Subcutaneous adipose tissue (tissue), 4 donors: ENCODE data around the gene ZNF451. TPM values are rescaled to one million over a fixed set of nuclear protein-coding genes. Genes with fewer than 3 reads are reported as not detected.
"Not testable (repeated sequence)": the region's sequence is repeated elsewhere in the genome, so short reads cannot be mapped to it uniquely, and the experiment has no call there.

ENCODE experiments used
- total RNA-seq, 4 donors: library from RNA; depleted of rRNA; stranded (reverse); fragments of >200 nt; gene quantifications; one replicate each; pipeline ENCODE4 v1.1.0, GENCODE V29; 2016
- TF ChIP-seq, protein P1 (sequence below): fragments of 450-650 bp; IDR thresholded peaks from one replicate; pipeline ENCODE4 v1.5.1; 2016; ENCODE audit warnings: low read depth, mild to moderate bottlenecking, control low read depth, antibody characterized with exemption, moderate library complexity

ZNF451 gene, protein sequence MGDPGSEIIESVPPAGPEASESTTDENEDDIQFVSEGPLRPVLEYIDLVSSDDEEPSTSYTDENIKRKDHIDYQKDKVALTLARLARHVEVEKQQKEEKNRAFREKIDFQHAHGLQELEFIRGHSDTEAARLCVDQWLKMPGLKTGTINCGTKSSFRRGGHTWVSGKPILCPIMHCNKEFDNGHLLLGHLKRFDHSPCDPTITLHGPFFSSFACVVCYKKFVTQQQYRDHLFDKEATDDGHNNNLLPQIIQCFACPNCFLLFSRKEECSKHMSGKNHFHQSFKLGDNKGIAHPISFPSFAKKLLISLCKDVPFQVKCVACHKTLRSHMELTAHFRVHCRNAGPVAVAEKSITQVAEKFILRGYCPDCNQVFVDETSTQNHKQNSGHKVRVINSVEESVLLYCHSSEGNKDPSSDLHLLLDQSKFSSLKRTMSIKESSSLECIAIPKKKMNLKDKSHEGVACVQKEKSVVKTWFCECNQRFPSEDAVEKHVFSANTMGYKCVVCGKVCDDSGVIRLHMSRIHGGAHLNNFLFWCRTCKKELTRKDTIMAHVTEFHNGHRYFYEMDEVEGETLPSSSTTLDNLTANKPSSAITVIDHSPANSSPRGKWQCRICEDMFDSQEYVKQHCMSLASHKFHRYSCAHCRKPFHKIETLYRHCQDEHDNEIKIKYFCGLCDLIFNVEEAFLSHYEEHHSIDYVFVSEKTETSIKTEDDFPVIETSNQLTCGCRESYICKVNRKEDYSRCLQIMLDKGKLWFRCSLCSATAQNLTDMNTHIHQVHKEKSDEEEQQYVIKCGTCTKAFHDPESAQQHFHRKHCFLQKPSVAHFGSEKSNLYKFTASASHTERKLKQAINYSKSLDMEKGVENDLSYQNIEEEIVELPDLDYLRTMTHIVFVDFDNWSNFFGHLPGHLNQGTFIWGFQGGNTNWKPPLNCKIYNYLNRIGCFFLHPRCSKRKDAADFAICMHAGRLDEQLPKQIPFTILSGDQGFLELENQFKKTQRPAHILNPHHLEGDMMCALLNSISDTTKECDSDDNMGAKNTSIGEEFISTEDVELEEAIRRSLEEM
- total RNA-seq: 10 to 100 TPM; 64.3 to 83.5 (median 73.8) TPM

DNA sequence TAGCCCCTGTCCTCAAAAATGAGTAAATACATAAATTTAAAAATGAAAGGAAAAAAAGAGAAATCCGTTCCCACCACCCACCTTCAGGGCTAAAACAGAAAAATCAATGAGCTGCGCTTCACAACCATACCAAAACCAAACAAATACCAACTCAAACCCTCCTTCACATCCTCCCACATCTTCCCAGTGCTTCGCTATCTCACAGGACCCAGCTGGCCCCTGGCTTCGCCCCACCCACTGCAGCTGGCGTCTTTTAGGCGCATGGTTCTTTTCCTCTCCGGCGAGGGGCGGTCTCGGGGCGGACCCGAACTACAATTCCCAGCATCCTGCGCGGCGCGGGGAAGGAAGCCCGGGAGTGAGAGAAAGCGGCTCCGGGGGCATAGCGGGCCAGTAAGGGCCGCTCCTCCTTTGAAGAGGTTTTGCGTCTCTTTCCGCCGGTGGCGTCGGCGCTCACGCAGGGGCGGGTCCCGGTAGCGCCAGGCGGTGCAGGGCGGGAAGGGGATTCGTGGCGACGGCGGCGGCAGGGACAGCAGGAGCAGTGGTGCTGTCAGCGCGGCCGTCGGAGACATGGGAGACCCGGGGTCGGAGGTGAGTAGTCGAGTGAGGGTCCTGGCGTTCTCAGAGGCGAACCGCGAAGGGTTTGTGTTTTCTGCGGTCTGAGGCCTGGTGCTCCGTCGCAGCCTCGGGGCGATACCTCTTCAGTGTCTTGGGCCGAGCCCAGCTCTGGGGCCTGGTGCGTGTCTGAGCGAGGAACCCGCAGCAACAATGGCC lies at the start of gene ZNF451:
Gene ZNF451, plus strand, starts transcription at position 502 of the 771 bp plus-strand sequence. Its CDS starts 66 bp downstream, at position 568.
- TF ChIP-seq, protein P1, sequence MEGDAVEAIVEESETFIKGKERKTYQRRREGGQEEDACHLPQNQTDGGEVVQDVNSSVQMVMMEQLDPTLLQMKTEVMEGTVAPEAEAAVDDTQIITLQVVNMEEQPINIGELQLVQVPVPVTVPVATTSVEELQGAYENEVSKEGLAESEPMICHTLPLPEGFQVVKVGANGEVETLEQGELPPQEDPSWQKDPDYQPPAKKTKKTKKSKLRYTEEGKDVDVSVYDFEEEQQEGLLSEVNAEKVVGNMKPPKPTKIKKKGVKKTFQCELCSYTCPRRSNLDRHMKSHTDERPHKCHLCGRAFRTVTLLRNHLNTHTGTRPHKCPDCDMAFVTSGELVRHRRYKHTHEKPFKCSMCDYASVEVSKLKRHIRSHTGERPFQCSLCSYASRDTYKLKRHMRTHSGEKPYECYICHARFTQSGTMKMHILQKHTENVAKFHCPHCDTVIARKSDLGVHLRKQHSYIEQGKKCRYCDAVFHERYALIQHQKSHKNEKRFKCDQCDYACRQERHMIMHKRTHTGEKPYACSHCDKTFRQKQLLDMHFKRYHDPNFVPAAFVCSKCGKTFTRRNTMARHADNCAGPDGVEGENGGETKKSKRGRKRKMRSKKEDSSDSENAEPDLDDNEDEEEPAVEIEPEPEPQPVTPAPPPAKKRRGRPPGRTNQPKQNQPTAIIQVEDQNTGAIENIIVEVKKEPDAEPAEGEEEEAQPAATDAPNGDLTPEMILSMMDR: no peak

DNA sequence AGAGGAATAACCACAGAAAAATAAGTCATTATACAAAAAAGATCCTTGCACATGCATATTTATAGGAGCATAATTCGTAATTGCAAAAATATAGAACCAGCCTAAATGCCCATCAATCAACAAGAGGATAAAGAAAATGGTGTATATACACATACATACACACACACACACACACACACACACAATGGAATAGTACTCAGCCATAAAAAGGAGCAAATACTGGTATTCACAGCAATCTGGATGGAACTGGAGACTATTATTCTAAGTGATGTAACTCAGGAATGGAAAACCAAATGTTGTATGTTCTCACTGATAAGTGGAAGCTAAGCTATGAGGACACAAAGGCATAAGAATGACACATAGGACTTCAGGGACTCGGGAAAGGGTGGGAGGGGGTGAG lies 45.4 kb upstream of the ZNF451 start:
- TF ChIP-seq, protein P1: no peak

DNA sequence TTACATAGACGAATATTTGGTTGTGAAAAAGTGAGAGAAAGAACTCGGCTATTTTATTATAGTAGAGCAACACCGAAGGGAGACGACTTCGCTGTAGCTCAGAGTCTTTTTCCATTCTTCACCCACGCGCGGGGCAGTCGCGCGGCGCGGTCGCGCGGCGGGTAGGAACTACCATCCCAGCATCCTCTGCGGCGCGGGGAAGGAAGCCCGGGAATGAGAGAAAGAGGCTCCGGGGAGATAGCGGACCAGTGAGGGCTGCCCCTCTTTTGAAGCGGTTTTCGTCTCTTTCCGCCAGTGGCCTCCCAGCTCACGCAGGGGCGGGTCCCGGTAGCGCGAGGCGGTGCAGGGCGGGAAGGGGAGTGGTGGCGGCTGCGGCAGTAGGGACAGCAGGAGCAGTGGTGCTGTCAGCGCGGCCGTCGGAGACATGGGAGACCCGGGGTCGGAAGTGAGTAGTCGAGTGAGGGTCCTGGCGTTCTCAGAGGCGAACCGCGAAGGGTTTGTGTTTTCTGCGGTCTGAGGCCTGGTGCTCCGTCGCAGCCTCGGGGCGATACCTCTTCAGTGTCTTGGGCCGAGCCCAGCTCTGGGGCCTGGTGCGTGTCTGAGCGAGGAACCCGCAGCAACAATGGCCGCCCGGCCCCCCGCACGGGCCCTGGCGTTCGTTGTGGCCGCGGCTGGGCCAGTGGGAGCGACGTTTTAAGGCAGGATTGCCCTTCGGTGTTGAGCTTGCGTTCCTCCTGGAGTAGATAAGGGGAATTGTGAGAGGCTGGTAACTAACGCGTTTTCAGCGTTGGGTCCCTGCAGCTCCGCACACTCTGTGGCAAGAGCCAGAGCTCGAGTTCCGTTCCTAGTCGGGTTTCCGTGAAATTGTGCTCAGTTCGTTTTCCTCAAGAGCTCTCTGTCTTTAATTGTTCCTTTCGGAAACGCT lies 43.4 kb upstream of the ZNF451 start, which contains the start of gene KIAA1586:
Gene KIAA1586, plus strand, starts transcription at position 362 of the 925 bp plus-strand sequence. Its CDS starts 63 bp downstream, at position 425.
- TF ChIP-seq, protein P1: not testable (repeated sequence)

DNA sequence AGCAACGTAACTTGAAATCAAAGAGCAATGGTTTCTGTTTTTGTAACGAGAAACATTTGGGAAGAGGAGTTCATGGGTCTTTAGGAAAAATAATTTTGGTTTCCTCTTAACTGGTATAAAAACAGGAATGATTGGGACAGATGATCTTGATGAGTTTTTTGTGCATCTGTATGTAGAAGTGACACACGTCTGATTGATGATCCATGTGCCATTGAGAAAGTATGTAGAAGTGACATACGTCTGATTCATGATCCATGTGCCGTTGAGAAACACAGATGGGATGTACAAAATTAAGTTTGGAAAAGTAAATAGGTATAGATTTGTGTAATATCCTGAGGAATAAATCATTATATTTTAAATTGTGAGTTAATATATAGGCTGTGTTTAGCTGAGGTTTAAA lies 41.4 kb upstream of the ZNF451 start:
- TF ChIP-seq, protein P1: no peak

DNA sequence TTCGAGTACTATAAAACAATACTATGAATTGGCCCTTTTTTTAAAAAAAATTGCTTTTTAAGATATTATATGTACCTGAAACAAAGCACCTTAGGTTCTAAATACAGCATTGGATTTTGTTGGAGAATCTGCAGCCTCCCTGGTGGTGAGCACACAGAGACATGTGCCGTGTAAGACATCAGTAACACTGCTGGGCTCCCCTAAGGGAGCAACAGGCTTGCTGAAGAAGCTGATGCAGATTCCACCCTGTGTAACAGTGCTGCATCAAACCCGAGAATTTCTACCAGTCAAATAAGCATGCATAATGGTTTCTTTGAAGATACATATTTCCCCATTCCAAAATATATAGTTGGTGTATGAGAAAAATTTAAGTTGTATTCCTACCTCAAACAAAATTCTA lies 26.1 kb upstream of the ZNF451 start:
- TF ChIP-seq, protein P1: no peak

- TF ChIP-seq, protein P1: no peak
Measured at GRCh38 chr6:57064809-57065208, 25.2 kb upstream of the ZNF451 start.
